ENCODE data around the gene NOP9. TPM values are rescaled to one million over a fixed set of nuclear protein-coding genes. Genes with fewer than 3 reads are reported as not detected.
A peak's percentile ranks its signal among the peaks of the same experiment; 100 is the strongest.

Gene NOP9
- total and polyA plus RNA-seq, 9 of the 15 experiments (the other 6 are each of a cell fraction or from before 2014, with no cell fraction given): 1.0 to 27.9 (median 15.1) TPM

- intact Hi-C loops (cut with micrococcal nuclease) (no loop called here), in situ Hi-C loops (cut with MboI) (no loop called here)
- Histone ChIP-seq H3K9ac (ENCODE audit: insufficient read depth in 1 of 2, low read depth in 2 of 2, low read length in 2 of 2) (peak overlapping the region; percentile 44 to 81), H3K4me2 (ENCODE audit: insufficient read depth, low read length) (peak overlapping the region; percentile 67), H3K27ac (ENCODE audit: extremely low read depth, low read depth, low read length) (peak overlapping the region; percentile 62), H3K36me3 (ENCODE audit: control insufficient read depth, insufficient read depth, low read length) (no peaks in the 10 kb centered on the region; the same call in 1 of the 3 replicates), H3K4me1 (replicated peaks in 1 of 2; ENCODE audit: control insufficient read depth in 2 of 2, insufficient read depth in 2 of 2, low read length in 2 of 2) (peaks cover 22 to 50% of the 10 kb centered on the region in 2 experiments; a peak in 4 of 5 replicates), H4K20me1 (replicated peaks; ENCODE audit: control insufficient read depth, insufficient read depth, low read length) (no peaks in the 10 kb centered on the region), H3K9me1 (ENCODE audit: control insufficient read depth, insufficient read depth, low read length) (no peaks in the 10 kb centered on the region), H3K79me2 (ENCODE audit: control insufficient read depth, insufficient read depth, low read length) (no peaks in the 10 kb centered on the region), H2AFZ (ENCODE audit: low read depth, low read length) (peak overlapping the region; percentile 82), H3K9me3 (replicated peaks; ENCODE audit: control insufficient read depth, insufficient read depth, low read depth, low read length) (no peaks in the 10 kb centered on the region), H3K4me3 (no peak overlapping the region), H3K27me3 (ENCODE audit: control insufficient read depth in 2 of 2, insufficient read depth in 2 of 2, low read length in 2 of 2) (no peaks in the 10 kb centered on the region)
- CTCF ChIA-PET (ENCODE audit: low intra/inter-chr PET ratio): no interaction called here
- 6% methylated on average over 7 of the region's 12 CpGs for WGBS (ENCODE audit: insufficient coverage, low coverage, missing lambda C conversion rate)
- no TSS peak for BruUV-seq (replicated peaks)
- POLR2A ChIA-PET: interaction anchor here (0.6 to 1.6 kb wide), 5 partner anchors 13 to 44 kb away, joined by 3 to 7 read pairs (median 4); partner anchors contain the start of genes DHRS1, NOP9 and RABGGTA
- FAIRE-seq (peak; percentile 99), DNase-seq (ENCODE audit: extremely low read depth in 1 of 4, low spot score in 3 of 4) (peak; percentile 65 to 90 (median 78)), ATAC-seq (peak; percentile 90)
- TF ChIP-seq ARNT (IDR thresholded peaks at IDR 0.05) (peak in 1 of 2 experiments; percentile 84; a peak in 3 of 4 replicates), NCOR1 (IDR thresholded peaks at IDR 0.05) (peak; percentile 96), EP300 (IDR thresholded peaks at IDR 0.05; ENCODE audit: low read length) (peak; percentile 66; the same call in 1 of the 2 replicates), KLF16 (IDR thresholded peaks at IDR 0.05) (peak; percentile 93), HDAC3 (IDR thresholded peaks at IDR 0.05; ENCODE audit: borderline replicate concordance, partially characterized antibody) (peak; percentile 65), ZKSCAN1 (IDR thresholded peaks at IDR 0.05; ENCODE audit: low read depth, low read length) (0 out of 2 replicates have a peak, but pooled peaks have one; percentile 13), ZBTB17 (CRISPR knock-in tag; IDR thresholded peaks at IDR 0.05) (peak; percentile 61; the same call in 1 of the 2 replicates), NFIC (IDR thresholded peaks at IDR 0.05) (peak; percentile 88), ZNF592 (IDR thresholded peaks at IDR 0.05) (peak; percentile 45), CBFA2T3 (IDR thresholded peaks at IDR 0.05) (peak; percentile 98), FOXM1 (IDR thresholded peaks at IDR 0.05; ENCODE audit: low read depth) (peak; percentile 76; the same call in 1 of the 2 replicates), FOXM1 (CRISPR knock-in tag; IDR thresholded peaks at IDR 0.05; ENCODE audit: low read depth) (no peak), FOXK2 (conservative IDR thresholded peaks at IDR 0.05 in 1 of 2, IDR thresholded peaks at IDR 0.05 in 1 of 2; ENCODE audit: low read depth in 2 of 2) (0 out of 4 replicates have a peak, but pooled peaks of 1 of the 2 experiments have one; percentile 18), TBL1XR1 (IDR thresholded peaks at IDR 0.05; ENCODE audit: low read length in 2 of 2) (peak in 1 of 2 experiments; percentile 60; a peak in 1 of 4 replicates), MBD2 (IDR thresholded peaks at IDR 0.05; ENCODE audit: borderline replicate concordance, low read depth) (peak; percentile 45), STAT5A (IDR thresholded peaks at IDR 0.05; ENCODE audit: borderline replicate concordance, low read length) (peak; percentile 87)
- TF ChIP-seq, protein P1, sequence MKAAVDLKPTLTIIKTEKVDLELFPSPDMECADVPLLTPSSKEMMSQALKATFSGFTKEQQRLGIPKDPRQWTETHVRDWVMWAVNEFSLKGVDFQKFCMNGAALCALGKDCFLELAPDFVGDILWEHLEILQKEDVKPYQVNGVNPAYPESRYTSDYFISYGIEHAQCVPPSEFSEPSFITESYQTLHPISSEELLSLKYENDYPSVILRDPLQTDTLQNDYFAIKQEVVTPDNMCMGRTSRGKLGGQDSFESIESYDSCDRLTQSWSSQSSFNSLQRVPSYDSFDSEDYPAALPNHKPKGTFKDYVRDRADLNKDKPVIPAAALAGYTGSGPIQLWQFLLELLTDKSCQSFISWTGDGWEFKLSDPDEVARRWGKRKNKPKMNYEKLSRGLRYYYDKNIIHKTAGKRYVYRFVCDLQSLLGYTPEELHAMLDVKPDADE (conservative IDR thresholded peaks at IDR 0.05; ENCODE audit: control insufficient read depth, low read depth, low read length): peak; percentile 89
Observed at GRCh38 chr14:24255931-24256711, 43.5 kb upstream of the NOP9 start.
